GM23248 (cell line): ENCODE measurements around the gene DTX3L. TPM values are rescaled to one million over a fixed set of nuclear protein-coding genes. Genes with fewer than 3 reads are reported as not detected.

Experiments
- DNase-seq: peaks from one replicate; pipeline ENCODE4 v3.0.0-alpha.2; 2015
- H2AFZ ChIP-seq: fragments of 200-600 bp; sonication (generic); 2 replicates; pipeline ENCODE4 v1.6.1; 2016; ENCODE audit warnings: antibody characterized with exemption
- H3F3A ChIP-seq: fragments of 200-600 bp; sonication (generic); 2 replicates; pipeline ENCODE4 v1.6.1; 2016; ENCODE audit warnings: mild to moderate bottlenecking, antibody characterized with exemption, mixed run types; ENCODE audit not compliant: insufficient read depth
- H3K27ac ChIP-seq: fragments of 200-600 bp; sonication (generic); 2 replicates; pipeline ENCODE4 v1.5.1; 2016; ENCODE audit warnings: mild to moderate bottlenecking
- H3K27me3 ChIP-seq: fragments of 200-600 bp; sonication (generic); replicated peaks from 2 replicates; pipeline ENCODE4 v1.6.1; 2016; ENCODE audit warnings: mild to moderate bottlenecking; ENCODE audit not compliant: insufficient read depth
- H3K36me3 ChIP-seq: fragments of 200-600 bp; sonication (generic); 2 replicates; pipeline ENCODE4 v1.6.1; 2016; ENCODE audit warnings: low read depth, mild to moderate bottlenecking
- H3K4me1 ChIP-seq: fragments of 200-600 bp; sonication (generic); 2 replicates; pipeline ENCODE4 v1.6.1; 2016; ENCODE audit warnings: mild to moderate bottlenecking; ENCODE audit not compliant: insufficient read depth
- H3K4me2 ChIP-seq: fragments of 200-600 bp; sonication (generic); one replicate; pipeline ENCODE4 v1.6.1; 2016; ENCODE audit warnings: mild to moderate bottlenecking; ENCODE audit not compliant: unreplicated experiment
- H3K4me3 ChIP-seq: fragments of 200-600 bp; sonication (generic); 2 replicates; pipeline ENCODE4 v1.5.1; 2016; ENCODE audit warnings: mild to moderate bottlenecking
- H3K79me2 ChIP-seq: fragments of 200-600 bp; sonication (generic); 2 replicates; pipeline ENCODE4 v1.6.1; 2016; ENCODE audit warnings: mild to moderate bottlenecking; ENCODE audit not compliant: insufficient read depth
- H3K9ac ChIP-seq: fragments of 200-600 bp; sonication (generic); 2 replicates; pipeline ENCODE4 v1.6.1; 2016; ENCODE audit warnings: mild to moderate bottlenecking
- H3K9me2 ChIP-seq: fragments of 200-600 bp; sonication (generic); 2 replicates; pipeline ENCODE4 v1.6.1; 2016; ENCODE audit warnings: mixed run types, mild to moderate bottlenecking, moderate library complexity; ENCODE audit not compliant: insufficient read depth
- H3K9me3 ChIP-seq: fragments of 200-600 bp; sonication (generic); one replicate; pipeline ENCODE4 v1.6.1; 2017; ENCODE audit warnings: low read depth
- H4K20me1 ChIP-seq: fragments of 200-600 bp; sonication (generic); 2 replicates; pipeline ENCODE4 v1.6.0; 2016; ENCODE audit not compliant: insufficient read depth
- EZH2 ChIP-seq: fragments of 200-600 bp; sonication (generic); IDR thresholded peaks from 2 replicates; pipeline ENCODE4 v1.6.1; 2018; ENCODE audit warnings: antibody characterized with exemption, mild to moderate bottlenecking; ENCODE audit not compliant: insufficient read depth, poor library complexity, severe bottlenecking
- EZH2phosphoT487 ChIP-seq: fragments of 200-600 bp; sonication (generic); IDR thresholded peaks from 2 replicates; pipeline ENCODE4 v1.6.1; 2018; ENCODE audit warnings: antibody characterized with exemption, moderate library complexity, mild to moderate bottlenecking, low read depth; ENCODE audit not compliant: insufficient read depth
- WGBS, 2 experiments: methylation state at CpG; one replicate each; pipeline ENCODE4 v1.1.6; 2015 to 2017; ENCODE audit warnings: low lambda C conversion rate in 2 of 2, low coverage in 1 of 2; ENCODE audit errors: missing lambda C conversion rate in 2 of 2; 5-methylcytosine and 5-hydroxymethylcytosine counted together
- in situ Hi-C: fragments of 300-500 bp; cut with MboI; formaldehyde crosslinking; loops from 2 replicates; pipeline ENCODE4 v1.15.0; 2020
- polyA plus RNA-seq: library from polyadenylated mRNA; unstranded; fragments of >200 nt; fragmentation: Nextera tagmentation; extraction: Ambion mirVana; gene quantifications from 2 replicates; pipeline ENCODE4 v1.2.1, GENCODE V29; 2016
- total RNA-seq: library from RNA; depleted of rRNA; stranded (reverse); fragments of >200 nt; shearing (Covaris generic); gene quantifications from 2 replicates; pipeline ENCODE4 v1.2.3, GENCODE V29; 2014

DTX3L gene
- total and polyA plus RNA-seq, 2 experiments from 2014 or later: 9.4 to 10.1 TPM

DNA sequence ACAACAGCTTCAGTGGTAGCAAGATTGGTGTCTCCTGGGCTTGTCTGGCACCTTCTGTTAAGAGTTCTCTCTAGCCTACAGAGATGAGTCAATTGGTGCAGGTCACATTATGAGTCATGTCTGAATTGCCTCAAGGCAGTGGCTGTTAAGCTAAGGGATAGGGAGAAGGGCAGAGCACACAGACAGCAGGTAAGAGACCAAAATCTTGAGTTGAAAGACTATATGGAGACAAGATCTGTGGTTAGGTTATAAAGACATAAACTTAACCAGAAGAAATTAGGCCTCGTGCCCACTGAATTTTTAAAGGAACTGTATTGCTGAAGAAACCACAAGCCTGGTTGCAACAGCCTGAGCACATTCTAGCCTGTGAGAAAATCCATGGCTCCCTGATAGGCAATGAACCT lies 30.2 kb upstream of the DTX3L start:
- in situ Hi-C loops: no loop called here
- H3K9ac ChIP-seq: no peak overlapping the region
- peak overlapping the region; percentile 15 for H3K4me2 ChIP-seq
- H3K9me3 ChIP-seq: no peaks in the 10 kb centered on the region
- TF ChIP-seq EZH2: no peak
- TF ChIP-seq EZH2phosphoT487: no peak
- H3K27ac ChIP-seq: peak overlapping the region; percentile 25; the same call in 1 of the 2 replicates
- H2AFZ ChIP-seq: no peak overlapping the region
- H3K36me3 ChIP-seq: peaks cover 11% of the 10 kb centered on the region; the same call in 1 of the 2 replicates
- DNase-seq: peak; percentile 93
- H4K20me1 ChIP-seq: no peaks in the 10 kb centered on the region
- peaks cover 14% of the 10 kb centered on the region for H3K4me1 ChIP-seq
- WGBS, 2 experiments: 7 to 11% methylated on average over 1 of the region's 1 CpG
- H3K4me3 ChIP-seq: no peak overlapping the region
- no peaks in the 10 kb centered on the region for H3K9me2 ChIP-seq
- H3F3A ChIP-seq: peaks cover 27% of the 10 kb centered on the region
- no peaks in the 10 kb centered on the region for H3K27me3 ChIP-seq
- H3K79me2 ChIP-seq: no peaks in the 10 kb centered on the region

DNA sequence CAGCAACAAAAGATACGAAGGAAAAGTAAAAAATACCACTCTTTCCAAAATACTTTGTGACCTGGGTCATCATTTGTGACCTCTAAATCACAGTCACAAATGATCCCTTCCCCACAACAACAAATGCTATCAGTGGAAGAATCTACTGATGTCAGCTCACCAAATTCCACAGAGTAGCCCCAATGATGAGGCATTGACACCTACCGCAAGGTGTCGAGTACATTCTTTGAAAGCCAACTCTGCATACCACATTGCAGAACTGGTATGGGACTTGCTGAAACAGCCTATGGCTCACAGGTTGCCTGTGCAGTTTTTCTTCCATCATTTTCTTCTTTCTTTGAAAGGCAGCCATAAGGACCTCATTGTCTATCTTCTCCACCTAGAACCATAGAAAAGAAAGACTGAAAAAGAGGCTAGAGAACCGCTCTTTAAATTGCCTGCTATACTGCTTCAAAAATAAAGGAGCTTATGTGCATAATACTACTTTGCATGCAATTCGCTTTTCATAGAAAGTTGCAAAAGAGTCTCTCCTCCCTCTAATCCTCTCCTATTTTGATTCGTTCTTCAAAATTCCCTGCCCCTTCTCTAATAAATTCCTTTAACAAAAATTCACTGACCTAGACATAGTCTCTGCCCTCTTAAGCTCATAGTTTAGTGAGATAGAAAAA lies 28.0 kb upstream of the DTX3L start:
- Histone ChIP-seq H2AFZ (no peak overlapping the region), H3K9me3 (no peaks in the 10 kb centered on the region), H3K4me1 (peaks cover 14% of the 10 kb centered on the region), H3K27ac (no peak overlapping the region), H3K27me3 (no peaks in the 10 kb centered on the region), H3K4me2 (no peak overlapping the region), H3K36me3 (peaks cover 10% of the 10 kb centered on the region; the same call in 1 of the 2 replicates), H4K20me1 (no peaks in the 10 kb centered on the region), H3F3A (peaks cover 27% of the 10 kb centered on the region), H3K9me2 (no peaks in the 10 kb centered on the region), H3K4me3 (no peak overlapping the region), H3K9ac (no peak overlapping the region), H3K79me2 (no peaks in the 10 kb centered on the region)
- in situ Hi-C loops: no loop called here
- DNase-seq: no peak
- WGBS, 2 experiments: 86 to 88% methylated on average over 6 of the region's 6 CpGs
- TF ChIP-seq EZH2 (no peak), EZH2phosphoT487 (no peak)

DNA sequence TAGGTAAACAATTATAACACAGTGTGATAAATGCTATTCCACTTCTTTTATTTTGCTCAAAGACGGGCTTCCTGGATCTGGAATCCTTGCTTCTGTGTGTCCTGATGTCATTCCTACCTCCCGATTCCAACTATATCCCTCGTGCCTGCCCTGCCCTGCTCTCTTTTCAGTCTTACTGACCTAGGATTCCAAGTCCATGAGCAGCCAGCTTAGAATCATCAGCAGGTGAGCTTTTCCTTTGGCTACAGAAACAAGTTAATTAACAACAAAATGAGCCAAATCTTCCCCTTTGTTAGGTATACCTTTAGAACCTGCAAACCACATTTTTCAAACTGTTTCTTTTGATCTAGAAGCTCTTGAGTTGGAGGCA lies 27.5 kb upstream of the DTX3L start:
- H3K79me2 ChIP-seq: no peaks in the 10 kb centered on the region
- H3K36me3 ChIP-seq: peaks cover 7% of the 10 kb centered on the region; the same call in 1 of the 2 replicates
- TF ChIP-seq EZH2: no peak
- no peak for TF ChIP-seq EZH2phosphoT487
- H3K27me3 ChIP-seq: no peaks in the 10 kb centered on the region
- 75% methylated on average over 3 of the region's 3 CpGs for WGBS, 2 experiments
- no peak overlapping the region for H3K9ac ChIP-seq
- in situ Hi-C loops: no loop called here
- H3K4me1 ChIP-seq: peaks cover 14% of the 10 kb centered on the region
- no peak overlapping the region for H3K4me2 ChIP-seq
- no peak overlapping the region for H3K4me3 ChIP-seq
- no peaks in the 10 kb centered on the region for H4K20me1 ChIP-seq
- H3K9me2 ChIP-seq: no peaks in the 10 kb centered on the region
- H3K9me3 ChIP-seq: no peaks in the 10 kb centered on the region
- DNase-seq: no peak
- H3F3A ChIP-seq: peaks cover 27% of the 10 kb centered on the region
- H2AFZ ChIP-seq: no peak overlapping the region
- H3K27ac ChIP-seq: no peak overlapping the region

DNA sequence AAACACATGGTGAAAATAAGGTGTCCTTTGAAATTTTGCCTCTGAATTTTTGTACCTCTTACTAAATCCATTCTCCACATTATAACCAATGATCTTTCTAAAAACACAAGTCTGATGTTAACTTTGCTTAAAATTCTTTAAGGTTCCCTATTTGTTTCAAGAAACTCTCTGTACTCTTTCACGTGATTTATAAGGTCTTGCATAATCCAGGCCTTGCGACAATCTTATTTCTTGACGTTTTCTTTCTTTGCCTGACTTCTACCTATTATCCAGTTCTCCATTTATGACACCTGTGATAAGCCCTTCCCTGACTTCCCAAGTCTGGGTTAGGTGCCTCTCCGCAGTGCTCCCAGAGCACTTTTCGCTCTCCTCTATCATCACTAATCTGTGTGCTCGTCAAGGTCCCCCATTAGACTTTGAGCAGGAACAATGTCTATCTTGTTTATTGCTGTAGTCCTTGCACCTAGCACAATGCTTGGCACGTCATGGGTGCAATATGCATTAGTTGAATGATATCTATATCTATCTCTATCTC lies 25.1 kb upstream of the DTX3L start:
- Histone ChIP-seq H3K9ac (no peak overlapping the region), H3K27ac (no peak overlapping the region), H3F3A (peaks cover 10% of the 10 kb centered on the region), H3K4me1 (peaks cover 5% of the 10 kb centered on the region), H2AFZ (no peak overlapping the region), H3K4me2 (no peak overlapping the region), H4K20me1 (no peaks in the 10 kb centered on the region), H3K9me3 (no peaks in the 10 kb centered on the region), H3K4me3 (no peak overlapping the region), H3K9me2 (no peaks in the 10 kb centered on the region), H3K27me3 (no peaks in the 10 kb centered on the region), H3K79me2 (no peaks in the 10 kb centered on the region), H3K36me3 (peaks cover 5% of the 10 kb centered on the region; the same call in 1 of the 2 replicates)
- in situ Hi-C loops: no loop called here
- DNase-seq: no peak
- TF ChIP-seq EZH2phosphoT487 (no peak), EZH2 (no peak)
- WGBS, 2 experiments: 87 to 90% methylated on average over 7 of the region's 7 CpGs
